Naive thymus-derived CD4-positive, alpha-beta T cell (primary cell): ENCODE data around the gene RBFOX2. TPM values are rescaled to one million over a fixed set of nuclear protein-coding genes. Genes with fewer than 3 reads are reported as not detected.
"Not testable (repeated sequence)": the region's sequence is repeated elsewhere in the genome, so short reads cannot be mapped to it uniquely, and the experiment has no call there.

Experiments
- ATAC-seq: fragments of 150-1000 bp; cut with Tn5 transposase; 2 replicates; pipeline ENCODE4 v1.10.0; 2021; ENCODE audit warnings: mild to moderate bottlenecking, moderate library complexity
- CTCF ChIA-PET: fragments of 350-600 bp; sonication (Branson Sonifier 250); formaldehyde crosslinking; loops from one replicate; lab custom pipeline; 2021; ENCODE audit warnings: antibody characterized with exemption; lab: Charles Lee
- POLR2A ChIA-PET: fragments of 350-600 bp; sonication (Branson Sonifier 250); formaldehyde crosslinking; loops from one replicate; lab custom pipeline; 2021; ENCODE audit warnings: antibody characterized with exemption, inconsistent platforms; lab: Charles Lee
- DNase-seq, 9 donors: peaks; one replicate each; pipeline versions ENCODE4 v3.0.0 to v3.0.0-alpha.2; 2020 to 2022; ENCODE audit warnings: mixed read lengths in 1 of 9
- H3K27ac ChIP-seq: one replicate; pipeline ENCODE4 v1.7.0; 2013; ENCODE audit warnings: mild to moderate bottlenecking, low read depth, low read length, moderate library complexity
- H3K27me3 ChIP-seq, 2 donors: one replicate each; pipeline ENCODE4 v1.7.0; 2013; ENCODE audit warnings: low read length in 2 of 2, mild to moderate bottlenecking in 2 of 2, moderate library complexity in 2 of 2; ENCODE audit not compliant: control insufficient read depth in 2 of 2, insufficient read depth in 2 of 2
- H3K36me3 ChIP-seq, 3 experiments: 1 replicate in 2 of 3; 2 replicates in 1 of 3; pipeline ENCODE4 v1.7.0; 2013; ENCODE audit warnings: low read length in 3 of 3, mild to moderate bottlenecking in 3 of 3, moderate library complexity in 1 of 3; ENCODE audit not compliant: insufficient read depth in 3 of 3, control insufficient read depth in 2 of 3
- H3K4me1 ChIP-seq, 2 donors: one replicate each; pipeline ENCODE4 v1.7.0; 2013; ENCODE audit warnings: low read length in 2 of 2, mild to moderate bottlenecking in 2 of 2, moderate library complexity in 1 of 2; ENCODE audit not compliant: control insufficient read depth in 2 of 2, insufficient read depth in 2 of 2
- H3K4me3 ChIP-seq: 2 replicates; pipeline ENCODE4 v1.7.0; 2013; ENCODE audit warnings: mild to moderate bottlenecking, low read length
- H3K9me3 ChIP-seq, 3 experiments: 1 replicate in 2 of 3; 2 replicates in 1 of 3; pipeline ENCODE4 v1.7.0; 2013; ENCODE audit warnings: low read length in 3 of 3; ENCODE audit not compliant: control insufficient read depth in 2 of 3
- H3K27ac Mint-ChIP-seq, 9 donors: one replicate each; pipeline ENCODE4 v1.8.0; 2020 to 2022; ENCODE audit warnings: mixed read lengths in 9 of 9, mild to moderate bottlenecking in 8 of 9, moderate library complexity in 5 of 9, inconsistent platforms in 2 of 9
- H3K27me3 Mint-ChIP-seq, 5 donors: one replicate each; pipeline ENCODE4 v1.8.0; 2021 to 2022; ENCODE audit warnings: mixed read lengths in 5 of 5, mild to moderate bottlenecking in 1 of 5
- H3K36me3 Mint-ChIP-seq, 5 donors: one replicate each; pipeline ENCODE4 v1.8.0; 2020 to 2022; ENCODE audit warnings: mixed read lengths in 5 of 5, mild to moderate bottlenecking in 3 of 5, inconsistent platforms in 1 of 5
- H3K4me1 Mint-ChIP-seq, 7 donors: one replicate each; pipeline ENCODE4 v1.8.0; 2020 to 2022; ENCODE audit warnings: mixed read lengths in 7 of 7, mild to moderate bottlenecking in 3 of 7, inconsistent platforms in 1 of 7
- H3K4me3 Mint-ChIP-seq, 10 donors: one replicate each; pipeline ENCODE4 v1.8.0; 2020 to 2022; ENCODE audit warnings: mild to moderate bottlenecking in 10 of 10, mixed read lengths in 10 of 10, moderate library complexity in 6 of 10, inconsistent platforms in 2 of 10
- H3K9me3 Mint-ChIP-seq, 11 donors: one replicate each; pipeline ENCODE4 v1.8.0; 2020 to 2022; ENCODE audit warnings: mixed read lengths in 11 of 11, mild to moderate bottlenecking in 4 of 11, inconsistent platforms in 1 of 11, moderate library complexity in 1 of 11
- intact Hi-C, 2 donors: fragments of 100-400 bp; cut with micrococcal nuclease; formaldehyde crosslinking; loops; one replicate each; pipeline ENCODE4 v1.15.1; 2023
- polyA plus RNA-seq, 2 donors: library from polyadenylated mRNA; unstranded; fragments of 300-500 nt; fragmentation: Illumina TruSeq; gene quantifications; one replicate each; pipeline ENCODE4 v1.2.3, GENCODE V29; 2021
- total RNA-seq, 6 experiments: library from RNA in 5 of 6; stranded (reverse) in 5 of 6; gene quantifications; 1 replicate in 5 of 6; 2 replicates in 1 of 6; pipeline ENCODE4 v1.2.3 and lab custom pipeline; 2021 to 2026

The RBFOX2 gene
- total and polyA plus RNA-seq, 7 experiments from 2014 or later = 0.39 to 1.7 (median 1.1) TPM

DNA sequence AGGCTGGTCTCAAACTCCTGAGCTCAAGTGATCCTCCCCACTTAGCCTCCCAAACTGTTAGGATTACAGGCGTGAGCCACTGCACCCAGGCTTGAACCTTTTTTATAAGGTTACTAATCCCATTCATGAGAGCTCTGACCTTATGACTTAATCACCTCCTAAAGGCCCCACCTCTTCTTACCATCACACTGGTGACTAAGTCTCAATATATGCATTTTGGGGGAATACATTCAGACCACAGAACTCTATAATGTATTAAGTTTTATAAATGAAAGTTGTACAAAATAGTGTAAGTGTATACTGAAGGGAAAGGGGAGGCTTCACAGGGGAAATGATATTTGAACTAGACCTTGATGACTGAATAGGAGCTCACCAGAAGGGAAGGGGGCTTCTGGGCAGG, 28.4 kb upstream of the RBFOX2 start:
- DNase-seq (no peak), ATAC-seq (no peak)
- no peak overlapping the region for H3K4me3 ChIP-seq
- no peak overlapping the region for H3K27ac ChIP-seq
- H3K9me3 Mint-ChIP-seq = peaks cover 0 to 4% (median 0%) of the 10 kb centered on the region in 11 donors
- intact Hi-C loops = no loop called here
- no peaks in the 10 kb centered on the region for H3K36me3 ChIP-seq
- no peaks in the 10 kb centered on the region for H3K4me1 ChIP-seq
- peaks cover 0 to 10% (median 0%) of the 10 kb centered on the region in 7 donors for H3K4me1 Mint-ChIP-seq
- POLR2A ChIA-PET = no interaction called here
- H3K27me3 Mint-ChIP-seq = peaks cover 9 to 26% (median 17%) of the 10 kb centered on the region in 5 donors
- no peak overlapping the region for H3K4me3 Mint-ChIP-seq
- no peaks in the 10 kb centered on the region for H3K27me3 ChIP-seq
- no peak overlapping the region for H3K27ac Mint-ChIP-seq
- H3K36me3 Mint-ChIP-seq = peaks cover 0 to 6% (median 0%) of the 10 kb centered on the region in 5 donors
- CTCF ChIA-PET = interaction anchor here (1.4 kb wide), 1 partner anchor 9 kb away, joined by 5 read pairs; no protein-coding TSS in a partner anchor
- H3K9me3 ChIP-seq = no peaks in the 10 kb centered on the region

- H3K27me3 Mint-ChIP-seq = peaks cover 9 to 26% (median 17%) of the 10 kb centered on the region in 5 donors
- no peaks in the 10 kb centered on the region for H3K36me3 ChIP-seq
- H3K4me3 ChIP-seq = no peak overlapping the region
- H3K4me1 Mint-ChIP-seq = peaks cover 0 to 10% (median 0%) of the 10 kb centered on the region in 7 donors
- H3K9me3 Mint-ChIP-seq = peaks cover 0 to 4% (median 0%) of the 10 kb centered on the region in 11 donors
- H3K36me3 Mint-ChIP-seq = peaks cover 0 to 6% (median 0%) of the 10 kb centered on the region in 5 donors
- POLR2A ChIA-PET = no interaction called here
- no peak overlapping the region for H3K27ac ChIP-seq
- H3K4me3 Mint-ChIP-seq = no peak overlapping the region
- H3K4me1 ChIP-seq = no peaks in the 10 kb centered on the region
- no peaks in the 10 kb centered on the region for H3K27me3 ChIP-seq
- CTCF ChIA-PET = interaction anchor here (0.6 to 1.4 kb wide), 2 partner anchors 10 to 428 kb away, joined by 3 to 5 read pairs; no protein-coding TSS in a partner anchor
- no peak for ATAC-seq
- no peak for DNase-seq
- intact Hi-C loops = no loop called here
- H3K27ac Mint-ChIP-seq = peak overlapping the region in 1 of 9 donors; percentile 75
- H3K9me3 ChIP-seq = no peaks in the 10 kb centered on the region
Observed at GRCh38 chr22:36055376-36056295, 27.0 kb upstream of the RBFOX2 start.

DNA sequence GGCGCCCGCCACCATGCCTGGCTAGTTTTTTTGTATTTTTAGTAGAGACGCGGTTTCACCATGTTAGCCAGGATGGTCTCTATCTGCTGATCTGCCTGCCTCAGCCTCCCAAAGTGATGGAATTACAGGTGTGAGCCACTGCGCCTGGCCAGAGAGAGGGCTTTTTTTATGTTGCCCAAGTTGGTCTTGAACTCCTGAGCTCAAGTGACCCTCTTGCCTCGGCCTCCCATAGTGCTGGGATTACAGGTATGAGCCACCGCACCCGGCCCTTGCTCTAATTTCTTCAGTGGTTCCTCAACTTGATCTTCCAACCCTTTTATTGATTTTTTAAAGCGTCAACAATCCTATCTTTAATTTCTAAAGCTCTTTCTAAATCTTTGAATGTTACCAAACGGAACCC, 25.8 kb upstream of the RBFOX2 start:
- not testable (repeated sequence) for H3K27ac Mint-ChIP-seq

GRCh38 chr22:36053242-36054147, 24.9 kb upstream of the RBFOX2 start:
- H3K9me3 ChIP-seq = no peaks in the 10 kb centered on the region
- Mint-ChIP-seq H3K27ac (no peak overlapping the region), H3K4me1 (peaks cover 0 to 10% (median 0%) of the 10 kb centered on the region in 7 donors), H3K4me3 (no peak overlapping the region), H3K9me3 (peaks cover 0 to 4% (median 0%) of the 10 kb centered on the region in 11 donors), H3K36me3 (peaks cover 0 to 6% (median 0%) of the 10 kb centered on the region in 5 donors), H3K27me3 (peaks cover 9 to 26% (median 17%) of the 10 kb centered on the region in 5 donors)
- no peaks in the 10 kb centered on the region for H3K27me3 ChIP-seq
- H3K4me3 ChIP-seq = no peak overlapping the region
- no peak for ATAC-seq
- H3K4me1 ChIP-seq = no peaks in the 10 kb centered on the region
- no peaks in the 10 kb centered on the region for H3K36me3 ChIP-seq
- intact Hi-C loops = no loop called here
- CTCF ChIA-PET = interaction anchor here (1.8 kb wide), 1 partner anchor 12 kb away, joined by 7 read pairs; no protein-coding TSS in a partner anchor
- H3K27ac ChIP-seq = no peak overlapping the region
- DNase-seq = no peak
- POLR2A ChIA-PET = no interaction called here

More for the DNA sequence above, 25.8 kb upstream of the RBFOX2 start:
- intact Hi-C loops, H3K4me1 ChIP-seq, H3K36me3 Mint-ChIP-seq, H3K4me3 Mint-ChIP-seq, DNase-seq, H3K36me3 ChIP-seq, ATAC-seq, H3K27me3 ChIP-seq, H3K27ac ChIP-seq, H3K9me3 ChIP-seq, H3K4me3 ChIP-seq, H3K9me3 Mint-ChIP-seq, CTCF ChIA-PET, POLR2A ChIA-PET: not testable (repeated sequence)
- Mint-ChIP-seq H3K27me3 (peaks cover 9 to 26% (median 17%) of the 10 kb centered on the region in 5 donors), H3K4me1 (peaks cover 0 to 10% (median 0%) of the 10 kb centered on the region in 7 donors)

DNA sequence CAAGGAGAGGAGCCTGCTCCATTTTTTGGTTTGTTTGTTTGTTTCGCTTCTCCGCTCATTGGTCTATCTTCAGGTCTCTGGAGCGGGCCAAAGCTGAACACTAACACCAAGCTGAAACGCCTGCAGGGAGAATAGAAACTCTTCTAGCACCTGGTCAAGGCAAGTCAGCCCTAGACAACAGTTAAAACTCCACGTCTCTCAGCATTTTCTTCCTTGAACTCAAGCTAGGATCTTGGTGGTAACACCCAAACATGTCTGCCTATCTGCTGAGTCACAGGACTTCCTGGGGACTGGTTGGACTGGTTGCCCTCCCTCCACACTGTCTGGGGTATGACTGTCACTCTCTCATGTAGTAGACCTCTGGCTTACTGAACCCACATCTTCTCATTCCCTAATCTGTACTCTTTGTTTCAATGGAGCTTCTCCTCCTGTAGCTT, 23.9 kb upstream of the RBFOX2 start:
- POLR2A ChIA-PET = no interaction called here
- Histone ChIP-seq H3K27me3 (no peaks in the 10 kb centered on the region), H3K4me3 (no peak overlapping the region), H3K36me3 (no peaks in the 10 kb centered on the region), H3K9me3 (no peaks in the 10 kb centered on the region), H3K27ac (no peak overlapping the region), H3K4me1 (no peaks in the 10 kb centered on the region)
- Mint-ChIP-seq H3K4me1 (peaks cover 0 to 10% (median 0%) of the 10 kb centered on the region in 7 donors), H3K27me3 (peaks cover 9 to 26% (median 18%) of the 10 kb centered on the region in 5 donors), H3K4me3 (no peak overlapping the region), H3K9me3 (peaks cover 0 to 4% (median 0%) of the 10 kb centered on the region in 11 donors), H3K27ac (peak overlapping the region in 1 of 9 donors; percentile 32), H3K36me3 (peaks cover 0 to 6% (median 0%) of the 10 kb centered on the region in 5 donors)
- DNase-seq (no peak), ATAC-seq (peak; percentile 41)
- intact Hi-C loops = no loop called here
- CTCF ChIA-PET = interaction anchor here (1.3 to 1.8 kb wide), 2 partner anchors 9 to 13 kb away, joined by 3 to 7 read pairs; no protein-coding TSS in a partner anchor

GRCh38 chr22:36049678-36049997, 21.0 kb upstream of the RBFOX2 start:
- no peaks in the 10 kb centered on the region for H3K4me1 ChIP-seq
- ChIA-PET CTCF (no interaction called here), POLR2A (no interaction called here)
- H3K27ac Mint-ChIP-seq = no peak overlapping the region
- no peak overlapping the region for H3K4me3 Mint-ChIP-seq
- intact Hi-C loops = no loop called here
- H3K27ac ChIP-seq = no peak overlapping the region
- no peaks in the 10 kb centered on the region for H3K36me3 ChIP-seq
- H3K4me3 ChIP-seq = no peak overlapping the region
- H3K36me3 Mint-ChIP-seq = no peaks in the 10 kb centered on the region
- no peaks in the 10 kb centered on the region for H3K9me3 ChIP-seq
- peaks cover 0 to 13% (median 2%) of the 10 kb centered on the region in 5 donors for H3K27me3 Mint-ChIP-seq
- peaks cover 0 to 10% (median 0%) of the 10 kb centered on the region in 7 donors for H3K4me1 Mint-ChIP-seq
- ATAC-seq (no peak), DNase-seq (no peak)
- peaks cover 0 to 2% (median 0%) of the 10 kb centered on the region in 11 donors for H3K9me3 Mint-ChIP-seq
- H3K27me3 ChIP-seq = no peaks in the 10 kb centered on the region
